GM21423 (cell line): ENCODE data around the gene PRMT5.
A peak's percentile ranks its signal among the peaks of the same experiment; 100 is the strongest.

Source experiments
- ATAC-seq: cut with Tn5 transposase; IDR thresholded peaks from one replicate; pipeline ENCODE4 v1.9.1; 2021; ENCODE audit warnings: mild to moderate bottlenecking, moderate library complexity; ENCODE audit not compliant: unreplicated experiment

Gene PRMT5

DNA sequence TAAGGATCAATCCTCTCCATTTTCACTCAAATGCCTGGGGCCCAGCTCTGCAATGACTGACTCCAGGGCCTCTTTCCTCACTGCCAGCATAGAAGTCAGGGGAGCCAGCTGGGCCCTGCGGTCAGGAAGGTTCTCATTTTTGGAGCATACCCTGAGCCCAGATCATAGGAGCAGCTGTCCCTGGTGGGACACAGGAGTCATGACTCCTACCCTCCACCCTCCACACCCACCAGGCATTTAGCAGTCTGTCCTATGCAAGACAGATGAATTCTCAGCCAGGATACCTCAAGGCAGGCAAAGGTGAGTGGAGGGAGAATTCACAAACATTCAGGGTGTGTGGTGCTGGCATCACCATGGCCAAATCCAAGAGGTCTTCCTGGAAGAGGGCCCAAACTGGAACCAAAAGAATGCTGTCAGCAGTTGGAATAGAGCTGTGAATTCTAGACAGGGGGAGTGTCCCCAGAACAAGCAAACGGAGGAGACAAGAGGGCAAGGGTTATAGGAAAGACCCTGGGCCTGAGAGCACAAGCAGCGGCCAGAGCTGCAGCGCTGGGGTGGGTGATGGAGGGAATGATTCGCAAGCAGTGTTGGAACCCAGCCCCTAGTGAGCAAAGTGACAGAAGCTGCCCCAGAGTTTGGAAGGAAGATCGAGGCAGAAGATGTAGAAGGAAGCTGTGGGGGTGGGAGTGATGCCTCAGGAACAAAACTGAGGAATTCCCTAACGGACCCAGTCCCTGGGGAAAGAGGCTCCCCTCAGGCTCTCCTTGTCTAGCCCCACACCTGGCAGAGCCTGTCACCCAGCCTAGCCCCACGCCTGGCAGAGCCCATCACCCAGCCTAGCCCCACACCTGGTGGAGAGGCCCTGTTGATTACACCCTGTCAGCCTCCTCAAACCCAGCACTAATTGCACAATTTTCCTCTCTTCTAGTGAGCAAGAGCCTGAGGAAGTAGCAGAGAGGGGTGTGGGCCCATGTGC, 50.6 kb downstream of the PRMT5 start:
- ATAC-seq = no peak

DNA sequence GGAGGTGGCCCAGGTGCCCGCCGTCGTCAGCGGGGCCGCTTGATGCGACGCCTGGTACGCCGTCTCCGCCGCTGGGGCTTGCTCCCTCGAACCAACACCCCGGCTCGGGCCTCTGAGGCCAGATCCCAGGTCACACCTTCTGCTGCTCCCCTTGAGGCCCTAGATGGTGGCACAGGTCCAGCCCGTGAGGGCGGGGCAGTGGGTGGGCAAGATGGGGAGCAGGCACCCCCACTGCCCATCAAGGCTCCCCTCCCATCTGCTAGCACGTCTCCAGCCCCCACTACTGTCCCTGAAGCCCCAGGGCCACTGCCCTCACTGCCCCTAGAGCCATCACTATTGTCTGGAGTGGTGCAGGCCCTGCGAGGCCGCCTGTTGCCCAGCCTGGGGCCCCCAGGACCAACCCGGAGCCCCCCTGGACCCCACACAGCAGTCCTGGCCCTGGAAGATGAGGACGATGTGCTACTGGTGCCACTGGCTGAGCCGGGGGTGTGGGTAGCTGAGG, 52.1 kb downstream of the PRMT5 start:
- ATAC-seq = no peak

DNA sequence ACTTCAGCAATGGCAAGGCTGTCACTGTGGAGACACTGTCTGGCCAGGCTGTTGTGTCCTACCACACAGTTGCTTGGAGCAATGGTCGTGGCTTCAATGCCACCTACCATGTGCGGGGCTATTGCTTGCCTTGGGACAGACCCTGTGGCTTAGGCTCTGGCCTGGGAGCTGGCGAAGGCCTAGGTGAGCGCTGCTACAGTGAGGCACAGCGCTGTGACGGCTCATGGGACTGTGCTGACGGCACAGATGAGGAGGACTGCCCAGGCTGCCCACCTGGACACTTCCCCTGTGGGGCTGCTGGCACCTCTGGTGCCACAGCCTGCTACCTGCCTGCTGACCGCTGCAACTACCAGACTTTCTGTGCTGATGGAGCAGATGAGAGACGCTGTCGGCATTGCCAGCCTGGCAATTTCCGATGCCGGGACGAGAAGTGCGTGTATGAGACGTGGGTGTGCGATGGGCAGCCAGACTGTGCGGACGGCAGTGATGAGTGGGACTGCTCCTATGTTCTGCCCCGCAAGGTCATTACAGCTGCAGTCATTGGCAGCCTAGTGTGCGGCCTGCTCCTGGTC, 53.3 kb downstream of the PRMT5 start:
- no peak for ATAC-seq

DNA sequence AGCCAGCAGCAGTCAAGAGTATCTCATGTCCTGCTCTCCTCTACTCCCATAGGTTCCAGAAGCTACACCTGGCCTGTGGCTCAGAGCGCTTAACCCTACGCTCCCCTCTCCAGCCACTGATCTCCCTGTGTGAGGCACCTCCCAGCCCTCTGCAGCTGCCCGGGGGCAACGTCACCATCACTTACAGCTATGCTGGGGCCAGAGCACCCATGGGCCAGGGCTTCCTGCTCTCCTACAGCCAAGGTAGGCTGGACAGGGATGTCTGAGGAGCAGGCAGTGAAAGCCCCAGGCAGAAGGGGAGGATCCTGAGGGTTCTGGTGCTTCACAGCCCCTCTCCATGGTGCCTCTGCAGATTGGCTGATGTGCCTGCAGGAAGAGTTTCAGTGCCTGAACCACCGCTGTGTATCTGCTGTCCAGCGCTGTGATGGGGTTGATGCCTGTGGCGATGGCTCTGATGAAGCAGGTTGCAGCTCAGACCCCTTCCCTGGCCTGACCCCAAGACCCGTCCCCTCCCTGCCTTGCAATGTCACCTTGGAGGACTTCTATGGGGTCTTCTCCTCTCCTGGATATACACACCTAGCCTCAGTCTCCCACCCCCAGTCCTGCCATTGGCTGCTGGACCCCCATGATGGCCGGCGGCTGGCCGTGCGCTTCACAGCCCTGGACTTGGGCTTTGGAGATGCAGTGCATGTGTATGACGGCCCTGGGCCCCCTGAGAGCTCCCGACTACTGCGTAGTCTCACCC, 54.0 kb downstream of the PRMT5 start:
- ATAC-seq = no peak

DNA sequence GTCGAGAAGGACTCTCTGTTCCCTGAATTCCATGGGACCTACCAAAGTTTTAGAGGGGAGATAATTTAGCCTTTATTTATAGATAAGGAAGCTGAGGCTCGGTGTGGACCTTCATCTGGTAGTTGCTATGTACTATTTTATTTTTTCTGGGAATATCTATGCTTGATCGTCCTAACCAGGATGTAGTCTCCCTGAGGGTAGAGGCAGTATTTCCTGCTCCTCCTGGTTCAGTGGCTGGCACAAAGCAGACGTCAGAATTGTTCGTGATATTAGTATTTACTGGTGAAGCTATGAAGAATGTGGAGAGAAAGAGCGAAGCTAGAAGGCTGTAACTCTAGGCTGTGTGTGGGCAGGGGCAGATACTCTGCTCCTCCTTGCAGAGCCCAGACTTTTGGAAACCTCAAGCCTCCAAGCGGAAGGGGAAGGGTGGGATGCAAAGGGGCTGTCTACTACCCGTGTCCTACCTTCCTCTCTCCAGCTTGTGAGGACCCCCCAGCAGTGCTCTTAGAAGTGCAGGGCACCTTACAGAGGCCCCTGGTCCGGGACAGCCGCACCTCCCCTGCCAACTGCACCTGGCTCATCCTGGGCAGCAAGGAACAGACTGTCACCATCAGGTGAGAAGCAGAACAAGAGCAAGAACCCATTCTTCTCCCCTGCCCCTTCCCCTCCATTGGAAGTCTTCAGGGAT, 56.2 kb downstream of the PRMT5 start:
- ATAC-seq = no peak

DNA sequence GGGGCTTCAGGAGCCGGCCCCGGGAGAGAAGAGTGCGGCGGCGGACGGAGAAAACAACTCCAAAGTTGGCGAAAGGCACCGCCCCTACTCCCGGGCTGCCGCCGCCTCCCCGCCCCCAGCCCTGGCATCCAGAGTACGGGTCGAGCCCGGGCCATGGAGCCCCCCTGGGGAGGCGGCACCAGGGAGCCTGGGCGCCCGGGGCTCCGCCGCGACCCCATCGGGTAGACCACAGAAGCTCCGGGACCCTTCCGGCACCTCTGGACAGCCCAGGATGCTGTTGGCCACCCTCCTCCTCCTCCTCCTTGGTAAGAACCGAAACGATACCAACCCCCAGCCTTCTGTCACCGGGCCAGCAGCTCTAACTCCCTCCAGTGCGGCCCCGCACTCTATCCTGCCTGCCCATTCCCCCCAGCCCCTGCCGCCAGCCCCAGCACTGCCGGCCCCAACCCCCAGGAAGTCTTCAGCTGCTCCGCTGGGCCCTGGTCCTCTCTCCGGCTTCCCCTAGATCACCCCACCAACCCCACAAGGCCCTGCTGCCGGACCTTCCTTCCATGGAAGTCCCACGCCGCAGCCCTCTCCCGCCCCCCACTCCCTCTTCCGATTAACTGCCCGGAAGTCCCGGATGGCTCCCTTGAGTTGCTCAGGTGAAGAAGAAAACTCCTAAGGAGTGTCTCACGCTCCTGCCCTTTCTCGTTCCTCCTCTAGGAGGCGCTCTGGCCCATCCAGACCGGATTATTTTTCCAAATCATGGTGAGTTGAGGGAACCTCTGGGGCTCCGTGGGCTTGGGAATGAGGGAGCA, 56.9 kb downstream of the PRMT5 start:
- peak; percentile 14 for ATAC-seq

DNA sequence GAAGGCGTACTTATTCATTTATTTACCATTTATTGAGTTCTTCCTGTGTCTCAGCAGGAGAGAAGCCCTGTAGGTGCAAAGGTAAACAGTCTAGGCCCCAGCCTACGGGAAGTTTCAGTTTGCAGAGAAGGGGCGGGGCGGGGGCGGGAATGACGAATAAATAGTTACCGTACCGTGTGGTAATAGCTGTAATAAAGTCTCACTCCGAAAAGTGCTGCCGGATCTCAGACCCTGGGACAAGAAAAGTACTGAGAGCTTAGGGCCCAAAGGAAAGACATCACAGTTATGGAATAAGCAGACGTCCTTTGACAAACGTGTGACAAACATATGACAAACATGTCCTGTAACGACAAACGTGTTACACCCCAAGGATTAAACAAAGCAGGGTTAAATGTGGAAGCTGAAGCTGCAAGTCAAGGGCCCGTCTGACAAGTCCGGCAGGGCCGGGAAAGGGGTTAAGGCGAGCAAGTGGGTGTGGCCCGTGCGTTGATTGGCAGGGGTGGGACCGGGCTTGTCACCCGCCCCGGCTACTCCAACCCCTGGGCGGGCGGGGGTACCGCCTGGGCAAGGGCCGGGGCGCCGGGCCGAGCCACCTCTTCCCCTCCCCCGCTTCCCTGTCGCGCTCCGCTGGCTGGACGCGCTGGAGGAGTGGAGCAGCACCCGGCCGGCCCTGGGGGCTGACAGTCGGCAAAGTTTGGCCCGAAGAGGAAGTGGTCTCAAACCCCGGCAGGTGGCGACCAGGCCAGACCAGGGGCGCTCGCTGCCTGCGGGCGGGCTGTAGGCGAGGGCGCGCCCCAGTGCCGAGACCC, 57.7 kb downstream of the PRMT5 start, which contains the start of gene LRP10:
Gene LRP10 (plus strand): TSS at position 517 of the 809 bp plus-strand sequence. CDS start 564 bp downstream, outside the sequence.
- ATAC-seq = peak; percentile 73

DNA sequence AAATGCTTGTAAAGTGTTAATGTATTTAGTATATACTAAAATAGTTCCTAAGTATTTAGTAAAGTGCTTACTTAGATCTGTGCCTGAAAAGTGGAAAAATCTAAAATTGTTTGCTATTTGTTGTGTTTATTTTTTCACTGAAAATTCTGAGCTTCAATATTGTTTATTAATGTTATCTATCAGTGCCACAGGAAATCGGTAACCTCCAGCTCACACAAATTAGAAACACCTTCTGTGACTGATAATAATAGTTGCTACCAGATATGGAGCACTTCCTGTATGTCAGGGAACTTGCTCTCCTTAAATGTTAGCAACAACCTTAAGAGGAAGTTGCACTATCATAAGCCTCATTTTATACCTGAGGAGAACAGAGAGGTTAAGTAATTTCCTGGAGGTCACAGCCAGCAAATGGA, 58.4 kb downstream of the PRMT5 start:
- peak; percentile 24 for ATAC-seq
